Cerebellar nuclear complex (tissue), 1 donor: Measurements from ENCODE around the gene OVAAL.

Source experiments
- DNase-seq, 2 experiments: peaks; one replicate each; lab custom pipeline; 2025; lab: John Stamatoyannopoulos, UW

Gene OVAAL

GRCh38 chr1:180571060-180571831 is 12.5 kb downstream of the OVAAL start:
- no peak for DNase-seq

DNA sequence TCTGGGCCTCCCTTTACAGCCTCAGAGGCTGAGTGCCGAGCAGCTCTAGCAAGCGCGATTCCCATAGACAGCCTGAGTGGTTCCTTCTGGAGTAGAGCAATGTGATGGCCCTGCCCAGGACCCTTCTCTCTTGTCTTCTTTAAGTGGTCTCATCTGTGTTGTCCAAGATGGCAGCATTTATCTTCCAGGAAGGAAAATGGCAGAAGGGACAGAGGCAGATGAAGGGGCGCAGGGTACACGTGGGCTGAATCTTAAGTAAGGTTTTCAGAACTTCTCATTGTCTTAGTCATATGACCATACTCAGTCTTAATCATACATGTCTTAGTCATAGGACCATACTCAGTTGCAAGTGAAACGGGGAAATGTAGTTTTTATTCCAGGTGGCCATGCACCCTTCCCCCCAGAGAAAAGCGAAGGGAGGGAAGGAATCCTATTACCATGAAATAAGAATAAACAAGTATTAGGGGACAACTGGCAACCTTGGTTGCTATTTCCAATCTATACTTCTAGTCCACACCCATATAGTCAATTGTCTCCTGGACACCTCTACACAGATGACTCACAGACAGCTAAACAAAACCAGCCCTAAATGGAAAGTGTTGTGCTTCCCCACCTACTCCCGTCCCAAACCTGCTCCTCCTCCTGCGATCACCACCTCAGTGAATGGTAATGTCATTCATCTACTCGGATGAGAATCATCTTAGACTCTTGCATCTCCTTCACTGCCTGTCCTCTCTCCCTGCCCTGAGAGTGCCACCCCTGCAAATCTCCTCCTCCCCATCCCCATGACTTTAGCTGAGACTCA is 13.3 kb downstream of the OVAAL start:
- no peak for DNase-seq

- DNase-seq = no peak
These were observed 14.0 kb downstream of the OVAAL start for GRCh38 chr1:180572760-180573159.

GRCh38 chr1:180574031-180574713 is 15.4 kb downstream of the OVAAL start:
- no peak for DNase-seq

- no peak for DNase-seq
These were observed 18.6 kb downstream of the OVAAL start for GRCh38 chr1:180577361-180577760.

- no peak for DNase-seq
These were observed 21.3 kb downstream of the OVAAL start for GRCh38 chr1:180579961-180580611.

- DNase-seq = no peak
These were observed 22.9 kb downstream of the OVAAL start for GRCh38 chr1:180581635-180582039.

- no peak for DNase-seq
These were observed 26.1 kb downstream of the OVAAL start for GRCh38 chr1:180584869-180585268.

DNA sequence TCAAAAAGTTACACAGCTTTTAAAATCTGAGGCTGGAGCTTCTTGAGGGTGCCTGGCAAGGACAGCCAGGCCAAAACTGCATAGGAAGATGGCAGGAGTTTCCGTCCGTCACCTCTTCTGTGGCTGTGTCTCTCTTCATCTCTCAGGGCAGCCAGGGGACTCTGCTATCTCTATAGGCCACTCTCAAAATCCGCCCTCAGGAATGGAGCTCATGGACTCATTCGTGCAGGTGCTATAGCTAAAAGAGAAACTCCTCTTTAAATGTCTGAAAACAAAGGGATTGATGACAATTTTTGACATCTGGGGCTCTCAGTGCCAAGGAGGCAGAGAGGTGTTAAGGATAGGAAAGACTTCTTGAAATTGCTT is 27.2 kb downstream of the OVAAL start:
- no peak for DNase-seq

- no peak for DNase-seq
These were observed 27.9 kb downstream of the OVAAL start for GRCh38 chr1:180586671-180587155.

DNA sequence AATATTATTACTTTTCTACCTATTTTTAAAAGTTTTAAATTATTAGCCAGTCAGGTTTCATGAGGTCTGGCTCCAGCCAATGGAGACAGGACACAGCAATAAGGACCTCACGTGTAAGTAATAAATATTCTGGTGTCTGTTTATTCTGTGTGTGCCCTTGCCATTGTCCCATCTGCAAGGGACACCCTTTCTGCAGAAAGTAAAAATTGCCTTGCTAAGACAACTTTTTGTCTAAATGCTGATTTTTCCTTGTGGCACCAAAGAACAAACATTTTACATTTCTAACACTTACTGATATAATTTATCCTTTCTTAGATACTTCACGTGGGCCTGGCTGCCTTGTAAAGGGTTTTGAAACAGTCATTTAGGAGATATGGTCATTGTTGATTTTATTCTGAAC is 29.4 kb downstream of the OVAAL start:
- no peak for DNase-seq

DNA sequence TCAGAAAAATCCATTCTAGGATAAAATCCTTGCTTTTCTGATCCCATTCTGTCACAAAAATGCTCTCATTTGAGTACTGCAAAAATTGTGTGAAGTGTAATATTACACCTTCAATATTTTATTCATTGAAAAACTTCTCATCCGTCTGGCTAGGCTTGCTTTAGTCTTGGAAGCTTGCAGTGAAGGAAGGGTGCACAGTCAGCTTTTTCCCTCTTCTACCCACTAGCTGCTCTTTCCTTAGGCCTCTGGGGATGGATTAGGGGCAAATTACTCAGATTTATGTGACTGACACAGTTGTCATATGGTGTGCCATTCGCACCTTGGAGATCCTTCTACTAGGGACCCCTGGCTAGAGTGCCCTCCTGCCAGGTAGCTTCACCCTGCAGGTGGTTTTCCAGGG is 32.1 kb downstream of the OVAAL start:
- no peak for DNase-seq

DNA sequence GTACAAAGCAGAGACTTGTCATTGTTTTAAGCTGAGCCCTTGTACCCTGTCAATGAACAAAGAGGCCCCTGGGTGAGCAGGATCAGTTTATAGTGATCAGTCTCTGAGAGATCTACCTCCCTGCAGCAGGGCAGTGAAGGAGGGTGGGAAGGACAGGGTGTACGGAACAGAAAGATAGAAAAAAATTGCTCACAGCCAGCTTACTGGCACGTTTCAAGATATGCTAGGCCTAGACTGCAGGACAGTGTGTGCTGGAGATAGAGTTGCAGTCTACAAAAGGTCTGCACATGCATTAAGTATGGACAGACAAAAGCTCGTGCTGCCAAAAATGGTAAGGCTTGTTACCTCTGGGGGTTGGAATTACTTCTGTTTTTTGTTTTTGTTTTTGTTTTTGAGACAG is 34.6 kb downstream of the OVAAL start:
- no peak for DNase-seq

- no peak for DNase-seq
These were observed 36.0 kb downstream of the OVAAL start for GRCh38 chr1:180594723-180595122.

DNA sequence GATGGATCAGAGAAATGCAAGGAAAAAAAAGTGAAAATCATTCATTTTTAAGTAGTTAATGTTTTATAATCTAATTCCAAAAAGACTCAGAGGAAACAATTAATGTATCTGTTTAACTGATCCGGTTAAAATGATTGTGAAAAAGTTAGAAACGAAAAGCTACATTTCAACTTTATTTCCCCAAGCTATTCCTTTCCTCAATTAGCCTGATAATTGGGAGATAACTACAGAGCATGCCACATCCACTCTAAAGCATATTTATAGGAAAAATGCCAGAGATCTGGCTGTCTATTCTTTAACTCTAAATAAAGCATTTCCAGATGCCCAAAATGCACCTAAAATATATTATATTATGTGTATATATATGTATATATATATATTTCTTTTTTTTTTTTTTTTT is 37.2 kb downstream of the OVAAL start:
- DNase-seq = no peak

- DNase-seq = no peak
These were observed 38.8 kb downstream of the OVAAL start for GRCh38 chr1:180597520-180597919.

GRCh38 chr1:180598333-180598974 is 39.7 kb downstream of the OVAAL start:
- DNase-seq = no peak

- no peak for DNase-seq
These were observed 41.6 kb downstream of the OVAAL start for GRCh38 chr1:180600343-180600742.

GRCh38 chr1:180601512-180601911 is 42.7 kb downstream of the OVAAL start:
- no peak for DNase-seq

GRCh38 chr1:180603223-180603849 is 44.6 kb downstream of the OVAAL start:
- no peak for DNase-seq

- no peak for DNase-seq
These were observed 45.1 kb downstream of the OVAAL start for GRCh38 chr1:180603850-180604226.
